Body of pancreas (tissue), 4 donors: ENCODE results near the gene GTPBP2. TPM values are rescaled to one million over a fixed set of nuclear protein-coding genes. Genes with fewer than 3 reads are reported as not detected.

Experiments used
- ATAC-seq: fragments of 150-250 bp; one replicate; pipeline ENCODE4 v1.9.1; 2016
- DNase-seq, 4 donors: peaks; one replicate each; pipeline ENCODE4 v3.0.0-alpha.2; 2019
- H3K27ac ChIP-seq, 4 donors: fragments of 200-600 bp; sonication (generic); 1 replicate in 3 of 4; 2 replicates in 1 of 4; pipeline versions ENCODE4 v1.5.1 to v1.6.1; 2016 to 2019; ENCODE audit warnings: mild to moderate bottlenecking in 1 of 4, mixed read lengths in 1 of 4, moderate library complexity in 1 of 4
- H3K27me3 ChIP-seq, 2 donors: fragments of 200-600 bp; sonication (generic); one replicate each; pipeline ENCODE4 v1.6.0; 2016; ENCODE audit warnings: mild to moderate bottlenecking in 1 of 2
- H3K36me3 ChIP-seq, 2 donors: fragments of 200-600 bp; sonication (generic); replicated peaks in 1 of 2; 2 replicates each; pipeline ENCODE4 v1.5.1; 2016; ENCODE audit warnings: low read depth in 2 of 2; ENCODE audit not compliant: insufficient read depth in 1 of 2
- H3K4me1 ChIP-seq: fragments of 200-600 bp; sonication (generic); one replicate; pipeline ENCODE4 v1.6.0; 2016
- H3K4me3 ChIP-seq, 2 donors: fragments of 200-600 bp; sonication (generic); 1 replicate in 1 of 2; 2 replicates in 1 of 2; pipeline ENCODE4 v1.5.1; 2016 to 2019
- H3K9me3 ChIP-seq, 3 donors: fragments of 200-600 bp; sonication (generic); 1 replicate in 2 of 3; 2 replicates in 1 of 3; pipeline ENCODE4 v1.5.1; 2016
- CTCF ChIP-seq, 7 experiments: fragments of 450-650 bp in 4 of 7; fragments of 200-600 bp in 3 of 7; sonication (generic) in 3 of 7; IDR thresholded peaks; one replicate each; pipeline ENCODE4 v1.5.1; 2016 to 2019; ENCODE audit warnings: antibody characterized with exemption in 7 of 7
- POLR2A ChIP-seq, 3 donors: fragments of 450-650 bp; IDR thresholded peaks; one replicate each; pipeline ENCODE4 v1.6.1; 2016; ENCODE audit warnings: antibody characterized with exemption in 3 of 3, mild to moderate bottlenecking in 2 of 3
- WGBS, 2 donors: methylation state at CpG; one replicate each; pipeline ENCODE4 v1.1.5; 2017; 5-methylcytosine and 5-hydroxymethylcytosine counted together
- intact Hi-C: fragments of 100-400 bp; cut with DNase I; formaldehyde crosslinking; loops from one replicate; pipeline ENCODE4 v1.15.1; 2023
- total RNA-seq, 2 donors: library from RNA; depleted of rRNA; stranded (reverse); fragments of >200 nt; gene quantifications; one replicate each; pipeline ENCODE4 v1.1.0, GENCODE V29; 2016

Gene GTPBP2
- total RNA-seq, 2 donors from 2014 or later: 32.9 to 55.0 TPM

GRCh38 chr6:43624786-43625288, 4.2 kb downstream of the GTPBP2 start:
- peaks cover 20% of the 10 kb centered on the region for H3K4me1 ChIP-seq
- H3K27ac ChIP-seq: no peak overlapping the region
- no peaks in the 10 kb centered on the region for H3K9me3 ChIP-seq
- TF ChIP-seq POLR2A (IDR thresholded peaks at IDR 0.05) (no peak), CTCF (IDR thresholded peaks at IDR 0.05) (no peak)
- no peak for DNase-seq
- intact Hi-C loops: no loop called here
- H3K36me3 ChIP-seq: peaks cover 0 to 23% of the 10 kb centered on the region in 2 donors
- 82 to 86% methylated on average over 5 to 7 of the region's 7 CpGs for WGBS, 2 donors
- no peak overlapping the region for H3K4me3 ChIP-seq
- no peak for ATAC-seq
- H3K27me3 ChIP-seq: no peaks in the 10 kb centered on the region

GRCh38 chr6:43623880-43624785, 4.9 kb downstream of the GTPBP2 start:
- no peaks in the 10 kb centered on the region for H3K9me3 ChIP-seq
- H3K36me3 ChIP-seq: peaks cover 0 to 23% of the 10 kb centered on the region in 2 donors
- ATAC-seq (no peak), DNase-seq (no peak)
- intact Hi-C loops: no loop called here
- no peak overlapping the region for H3K4me3 ChIP-seq
- WGBS, 2 donors: 80 to 83% methylated on average over 7 to 10 of the region's 12 CpGs
- H3K27me3 ChIP-seq: no peaks in the 10 kb centered on the region
- H3K27ac ChIP-seq: no peak overlapping the region
- no peak for TF ChIP-seq CTCF (IDR thresholded peaks at IDR 0.05)
- no peak for TF ChIP-seq POLR2A (IDR thresholded peaks at IDR 0.05)
- H3K4me1 ChIP-seq: peaks cover 20% of the 10 kb centered on the region

GRCh38 chr6:43622541-43622940, 6.5 kb downstream of the GTPBP2 start:
- Histone ChIP-seq H3K27me3 (no peaks in the 10 kb centered on the region), H3K27ac (no peak overlapping the region), H3K9me3 (no peaks in the 10 kb centered on the region), H3K4me1 (peaks cover 14% of the 10 kb centered on the region), H3K36me3 (peaks cover 0 to 23% of the 10 kb centered on the region in 2 donors), H3K4me3 (no peak overlapping the region)
- intact Hi-C loops: no loop called here
- 94 to 97% methylated on average over 3 to 10 of the region's 10 CpGs for WGBS, 2 donors
- DNase-seq (no peak), ATAC-seq (no peak)
- TF ChIP-seq CTCF (IDR thresholded peaks at IDR 0.05) (no peak), POLR2A (IDR thresholded peaks at IDR 0.05) (no peak)

- H3K36me3 ChIP-seq: peaks cover 0 to 23% of the 10 kb centered on the region in 2 donors
Observed at GRCh38 chr6:43621836-43622180, 7.3 kb downstream of the GTPBP2 start.

More at GRCh38 chr6:43621836-43622180, 7.3 kb downstream of the GTPBP2 start:
- DNase-seq (no peak), ATAC-seq (no peak)
- Histone ChIP-seq H3K4me1 (peaks cover 7% of the 10 kb centered on the region), H3K4me3 (no peak overlapping the region), H3K9me3 (no peaks in the 10 kb centered on the region), H3K27ac (no peak overlapping the region), H3K27me3 (no peaks in the 10 kb centered on the region)
- intact Hi-C loops: no loop called here
- TF ChIP-seq CTCF (IDR thresholded peaks at IDR 0.05): no peak
- no peak for TF ChIP-seq POLR2A (IDR thresholded peaks at IDR 0.05)
- WGBS, 2 donors: 94 to 97% methylated on average over 9 to 10 of the region's 10 CpGs
